ENCODE results near the gene SAA4.

Gene SAA4

DNA sequence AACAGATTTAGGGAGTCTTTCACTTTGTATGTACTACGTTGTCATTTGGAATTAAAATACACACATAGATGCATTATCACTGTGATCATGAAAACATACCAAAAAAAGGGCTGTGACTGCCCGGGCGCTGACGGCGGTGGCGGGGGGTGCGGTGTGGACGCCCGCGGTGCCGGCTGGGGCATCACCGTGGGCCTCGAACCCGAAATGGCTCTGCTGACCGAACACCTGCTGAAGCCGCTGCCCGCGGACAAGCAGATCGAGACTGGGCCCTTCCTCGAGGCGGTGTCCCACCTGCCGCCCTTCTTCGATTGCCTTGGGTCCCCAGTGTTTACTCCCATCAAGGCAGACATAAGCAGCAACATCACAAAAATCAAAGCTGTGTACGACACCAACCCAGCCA is 47.8 kb downstream of the SAA4 start:
- TF ChIP-seq, protein P1, sequence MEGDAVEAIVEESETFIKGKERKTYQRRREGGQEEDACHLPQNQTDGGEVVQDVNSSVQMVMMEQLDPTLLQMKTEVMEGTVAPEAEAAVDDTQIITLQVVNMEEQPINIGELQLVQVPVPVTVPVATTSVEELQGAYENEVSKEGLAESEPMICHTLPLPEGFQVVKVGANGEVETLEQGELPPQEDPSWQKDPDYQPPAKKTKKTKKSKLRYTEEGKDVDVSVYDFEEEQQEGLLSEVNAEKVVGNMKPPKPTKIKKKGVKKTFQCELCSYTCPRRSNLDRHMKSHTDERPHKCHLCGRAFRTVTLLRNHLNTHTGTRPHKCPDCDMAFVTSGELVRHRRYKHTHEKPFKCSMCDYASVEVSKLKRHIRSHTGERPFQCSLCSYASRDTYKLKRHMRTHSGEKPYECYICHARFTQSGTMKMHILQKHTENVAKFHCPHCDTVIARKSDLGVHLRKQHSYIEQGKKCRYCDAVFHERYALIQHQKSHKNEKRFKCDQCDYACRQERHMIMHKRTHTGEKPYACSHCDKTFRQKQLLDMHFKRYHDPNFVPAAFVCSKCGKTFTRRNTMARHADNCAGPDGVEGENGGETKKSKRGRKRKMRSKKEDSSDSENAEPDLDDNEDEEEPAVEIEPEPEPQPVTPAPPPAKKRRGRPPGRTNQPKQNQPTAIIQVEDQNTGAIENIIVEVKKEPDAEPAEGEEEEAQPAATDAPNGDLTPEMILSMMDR (IDR thresholded peaks at IDR 0.05; ENCODE audit: control insufficient read depth, extremely low read depth, insufficient read depth), result no peak
- DNase-seq (ENCODE audit: low read depth), result no peak
- no peak overlapping the region for H3K4me3 ChIP-seq (ENCODE audit: low read depth, low read length)

All from LNCaP clone FGC (cell line).